Thyroid gland (tissue), 4 donors: ENCODE results near the gene ERP44.

Experiments used
- POLR2A ChIP-seq, 2 donors: fragments of 450-650 bp; IDR thresholded peaks; one replicate each; pipeline ENCODE4 v1.6.1; 2017; ENCODE audit warnings: antibody characterized with exemption in 2 of 2, mild to moderate bottlenecking in 2 of 2, moderate library complexity in 1 of 2
- TF ChIP-seq, protein P1 (sequence below), 6 experiments: fragments of 200-600 bp in 3 of 6; fragments of 450-650 bp in 3 of 6; sonication (generic) in 3 of 6; IDR thresholded peaks; one replicate each; pipeline ENCODE4 v1.5.1; 2016 to 2019; ENCODE audit warnings: antibody characterized with exemption in 6 of 6, mild to moderate bottlenecking in 2 of 6, inconsistent platforms in 1 of 6, moderate library complexity in 1 of 6

DNA sequence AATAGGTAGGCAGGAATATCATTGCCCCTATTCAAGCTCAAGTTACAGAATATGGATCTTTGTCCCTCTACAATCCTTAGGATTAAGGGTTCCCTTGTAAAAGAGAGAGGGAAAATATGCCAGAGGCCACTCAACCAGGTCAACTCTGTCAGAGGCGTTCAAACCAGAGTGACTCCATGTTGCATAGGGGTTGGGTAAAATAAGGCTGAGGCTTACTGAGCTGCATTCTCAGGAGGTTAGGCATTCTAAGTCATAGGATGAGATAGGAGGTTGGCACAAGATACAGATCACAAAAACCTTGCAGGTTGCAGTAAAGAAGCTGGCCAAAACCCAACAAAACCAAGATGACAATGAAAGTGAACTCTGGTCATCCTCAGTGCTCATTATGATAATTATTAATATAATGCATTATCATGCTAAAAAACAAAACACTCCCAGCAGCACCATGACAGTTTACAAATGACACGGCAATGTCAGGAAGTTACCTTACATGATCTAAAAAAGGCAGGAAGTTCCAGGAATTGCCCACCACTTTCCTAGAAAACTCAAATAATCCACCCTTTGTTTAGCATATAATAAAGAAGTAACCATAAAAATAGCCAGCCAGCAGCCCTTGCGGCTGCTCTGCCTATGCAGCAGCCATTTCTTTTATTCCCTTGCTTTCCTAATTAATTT lies 64.8 kb downstream of the ERP44 start:
- TF ChIP-seq, protein P1, sequence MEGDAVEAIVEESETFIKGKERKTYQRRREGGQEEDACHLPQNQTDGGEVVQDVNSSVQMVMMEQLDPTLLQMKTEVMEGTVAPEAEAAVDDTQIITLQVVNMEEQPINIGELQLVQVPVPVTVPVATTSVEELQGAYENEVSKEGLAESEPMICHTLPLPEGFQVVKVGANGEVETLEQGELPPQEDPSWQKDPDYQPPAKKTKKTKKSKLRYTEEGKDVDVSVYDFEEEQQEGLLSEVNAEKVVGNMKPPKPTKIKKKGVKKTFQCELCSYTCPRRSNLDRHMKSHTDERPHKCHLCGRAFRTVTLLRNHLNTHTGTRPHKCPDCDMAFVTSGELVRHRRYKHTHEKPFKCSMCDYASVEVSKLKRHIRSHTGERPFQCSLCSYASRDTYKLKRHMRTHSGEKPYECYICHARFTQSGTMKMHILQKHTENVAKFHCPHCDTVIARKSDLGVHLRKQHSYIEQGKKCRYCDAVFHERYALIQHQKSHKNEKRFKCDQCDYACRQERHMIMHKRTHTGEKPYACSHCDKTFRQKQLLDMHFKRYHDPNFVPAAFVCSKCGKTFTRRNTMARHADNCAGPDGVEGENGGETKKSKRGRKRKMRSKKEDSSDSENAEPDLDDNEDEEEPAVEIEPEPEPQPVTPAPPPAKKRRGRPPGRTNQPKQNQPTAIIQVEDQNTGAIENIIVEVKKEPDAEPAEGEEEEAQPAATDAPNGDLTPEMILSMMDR (IDR thresholded peaks at IDR 0.05): no peak
- TF ChIP-seq POLR2A (IDR thresholded peaks at IDR 0.05): no peak
